T-helper 1 cell treated with Interleukin-12 subunit alpha and Interleukin-12 subunit beta and Interleukin-4 antibody, amounts not matched to agents 30 μg/mL and 1 μg/mL, for 36 hours (primary cell): ENCODE measurements around the gene KRT74.

Source experiments
- H3K27ac Mint-ChIP-seq: one replicate; pipeline ENCODE4 v1.8.0; 2021; ENCODE audit warnings: mild to moderate bottlenecking, mixed read lengths
- H3K27me3 Mint-ChIP-seq: one replicate; pipeline ENCODE4 v1.8.0; 2021; ENCODE audit warnings: low read depth, mixed read lengths
- H3K36me3 Mint-ChIP-seq: one replicate; pipeline ENCODE4 v1.8.0; 2021; ENCODE audit warnings: low read depth, mixed read lengths
- H3K4me1 Mint-ChIP-seq: one replicate; pipeline ENCODE4 v1.8.0; 2021; ENCODE audit warnings: low read depth, mixed read lengths
- H3K4me3 Mint-ChIP-seq: one replicate; pipeline ENCODE4 v1.8.0; 2021; ENCODE audit warnings: mild to moderate bottlenecking, moderate library complexity, mixed read lengths
- H3K9me3 Mint-ChIP-seq: one replicate; pipeline ENCODE4 v1.8.0; 2021; ENCODE audit warnings: mixed read lengths

KRT74 gene

DNA sequence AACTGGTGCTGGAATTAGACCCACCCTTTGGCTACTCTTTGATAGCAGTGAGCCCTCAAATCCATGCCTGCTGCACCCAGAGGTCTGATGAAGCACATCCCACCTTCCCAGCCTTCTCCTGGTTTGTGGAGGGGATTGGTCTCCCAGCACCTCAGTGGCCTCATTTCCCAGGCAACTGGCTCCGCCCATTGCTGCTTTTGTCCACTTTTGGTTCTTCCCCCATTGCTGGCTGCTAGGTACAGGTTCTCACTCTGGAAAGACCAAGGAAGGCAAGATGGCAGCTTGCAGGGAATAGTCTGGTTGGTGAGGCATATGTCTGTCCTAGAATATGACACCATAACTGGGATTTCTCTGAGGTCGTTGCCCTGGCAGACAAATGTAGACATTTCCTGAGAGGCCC is 43.3 kb downstream of the KRT74 start:
- no peaks in the 10 kb centered on the region for H3K27me3 Mint-ChIP-seq
- H3K4me3 Mint-ChIP-seq = no peak overlapping the region
- H3K36me3 Mint-ChIP-seq = no peaks in the 10 kb centered on the region
- no peaks in the 10 kb centered on the region for H3K4me1 Mint-ChIP-seq
- H3K27ac Mint-ChIP-seq = no peak overlapping the region
- H3K9me3 Mint-ChIP-seq = no peaks in the 10 kb centered on the region

DNA sequence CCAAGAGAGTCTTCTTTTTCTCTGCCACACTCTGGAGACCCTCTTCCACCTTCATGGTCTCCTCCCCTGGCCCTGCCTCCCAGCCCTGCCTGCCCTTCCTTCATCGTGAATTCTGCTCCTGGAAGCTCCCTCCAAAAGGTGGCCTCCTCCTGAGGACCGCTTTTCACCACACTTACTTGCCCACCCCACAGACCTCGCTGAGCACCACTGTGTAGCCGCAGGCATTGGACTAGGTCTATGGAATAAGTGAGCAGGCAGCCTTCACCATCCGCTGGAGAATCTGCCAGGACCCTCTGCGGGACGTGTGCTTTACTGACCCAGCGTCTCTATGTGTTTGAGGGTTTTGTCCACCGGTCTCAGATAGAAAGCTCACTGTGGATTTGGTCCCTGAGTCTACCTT is 43.8 kb downstream of the KRT74 start:
- Mint-ChIP-seq H3K9me3 (no peaks in the 10 kb centered on the region), H3K27me3 (no peaks in the 10 kb centered on the region), H3K27ac (no peak overlapping the region), H3K4me3 (no peak overlapping the region), H3K4me1 (no peaks in the 10 kb centered on the region), H3K36me3 (no peaks in the 10 kb centered on the region)

GRCh38 chr12:52529417-52529816 is 44.2 kb downstream of the KRT74 start:
- H3K27ac Mint-ChIP-seq = no peak overlapping the region
- H3K9me3 Mint-ChIP-seq = no peaks in the 10 kb centered on the region
- no peaks in the 10 kb centered on the region for H3K4me1 Mint-ChIP-seq
- H3K4me3 Mint-ChIP-seq = no peak overlapping the region
- H3K27me3 Mint-ChIP-seq = no peaks in the 10 kb centered on the region
- no peaks in the 10 kb centered on the region for H3K36me3 Mint-ChIP-seq

GRCh38 chr12:52528641-52529143 is 45.0 kb downstream of the KRT74 start:
- Mint-ChIP-seq H3K9me3 (no peaks in the 10 kb centered on the region), H3K36me3 (no peaks in the 10 kb centered on the region), H3K27me3 (no peaks in the 10 kb centered on the region), H3K27ac (no peak overlapping the region), H3K4me1 (no peaks in the 10 kb centered on the region), H3K4me3 (no peak overlapping the region)

- Mint-ChIP-seq H3K4me3 (no peak overlapping the region), H3K4me1 (no peaks in the 10 kb centered on the region), H3K9me3 (no peaks in the 10 kb centered on the region), H3K36me3 (no peaks in the 10 kb centered on the region), H3K27ac (no peak overlapping the region), H3K27me3 (no peaks in the 10 kb centered on the region)
Measured at GRCh38 chr12:52527121-52527800, 46.4 kb downstream of the KRT74 start.

DNA sequence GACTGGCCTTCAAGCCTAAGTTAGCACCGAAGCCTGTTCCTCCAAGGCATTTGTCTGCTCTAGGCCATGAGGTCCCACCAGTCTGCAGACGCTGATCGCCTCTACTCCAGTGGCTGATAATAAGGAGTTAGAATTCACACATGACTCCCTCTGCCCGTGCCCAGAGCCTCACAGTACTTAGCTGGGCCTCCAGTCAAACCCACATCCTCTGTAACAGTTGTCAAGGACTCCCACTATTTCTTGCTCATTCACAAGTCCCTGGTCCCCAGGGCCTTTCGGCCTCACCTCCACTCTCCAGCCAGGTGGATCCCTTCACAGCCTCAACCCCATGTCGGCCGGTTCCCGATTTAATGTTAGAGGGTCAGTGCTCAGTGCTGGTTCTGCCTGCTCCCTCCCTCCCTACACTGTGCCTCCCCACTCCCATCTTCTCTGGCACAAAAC is 47.1 kb downstream of the KRT74 start:
- Mint-ChIP-seq H3K27me3 (no peaks in the 10 kb centered on the region), H3K9me3 (no peaks in the 10 kb centered on the region), H3K4me1 (no peaks in the 10 kb centered on the region), H3K36me3 (no peaks in the 10 kb centered on the region), H3K4me3 (no peak overlapping the region), H3K27ac (no peak overlapping the region)

- Mint-ChIP-seq H3K9me3 (no peaks in the 10 kb centered on the region), H3K4me1 (no peaks in the 10 kb centered on the region), H3K36me3 (no peaks in the 10 kb centered on the region), H3K27me3 (no peaks in the 10 kb centered on the region), H3K4me3 (no peak overlapping the region), H3K27ac (no peak overlapping the region)
Measured at GRCh38 chr12:52525661-52526499, 47.8 kb downstream of the KRT74 start.

GRCh38 chr12:52524898-52525591 is 48.6 kb downstream of the KRT74 start:
- Mint-ChIP-seq H3K36me3 (no peaks in the 10 kb centered on the region), H3K27ac (no peak overlapping the region), H3K9me3 (no peaks in the 10 kb centered on the region), H3K4me1 (no peaks in the 10 kb centered on the region), H3K4me3 (no peak overlapping the region), H3K27me3 (no peaks in the 10 kb centered on the region)

GRCh38 chr12:52524241-52524897 is 49.3 kb downstream of the KRT74 start:
- H3K36me3 Mint-ChIP-seq = no peaks in the 10 kb centered on the region
- no peak overlapping the region for H3K27ac Mint-ChIP-seq
- no peaks in the 10 kb centered on the region for H3K9me3 Mint-ChIP-seq
- H3K4me1 Mint-ChIP-seq = no peaks in the 10 kb centered on the region
- no peaks in the 10 kb centered on the region for H3K27me3 Mint-ChIP-seq
- no peak overlapping the region for H3K4me3 Mint-ChIP-seq

DNA sequence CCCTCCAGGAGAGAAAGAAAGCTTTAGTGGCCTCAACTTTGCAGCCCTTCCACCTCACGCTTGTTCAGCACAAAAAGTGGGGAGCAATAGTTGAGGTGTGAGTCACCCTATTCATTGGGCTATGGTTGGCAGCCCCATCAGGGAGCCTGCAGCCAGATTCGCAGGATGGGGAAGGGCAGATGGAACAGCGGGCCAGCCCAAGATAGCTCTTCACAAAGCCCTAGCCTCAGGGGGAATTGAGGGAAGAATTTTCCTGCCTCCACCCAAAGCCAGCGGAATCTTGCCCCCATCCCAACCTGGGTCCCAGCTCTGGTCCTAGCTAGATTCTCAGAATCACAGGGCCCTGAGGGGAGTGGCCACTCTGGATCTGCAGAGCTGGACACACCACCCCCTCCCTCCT is 49.8 kb downstream of the KRT74 start:
- Mint-ChIP-seq H3K4me1 (no peaks in the 10 kb centered on the region), H3K27ac (no peak overlapping the region), H3K9me3 (no peaks in the 10 kb centered on the region), H3K36me3 (no peaks in the 10 kb centered on the region), H3K27me3 (no peaks in the 10 kb centered on the region), H3K4me3 (no peak overlapping the region)

DNA sequence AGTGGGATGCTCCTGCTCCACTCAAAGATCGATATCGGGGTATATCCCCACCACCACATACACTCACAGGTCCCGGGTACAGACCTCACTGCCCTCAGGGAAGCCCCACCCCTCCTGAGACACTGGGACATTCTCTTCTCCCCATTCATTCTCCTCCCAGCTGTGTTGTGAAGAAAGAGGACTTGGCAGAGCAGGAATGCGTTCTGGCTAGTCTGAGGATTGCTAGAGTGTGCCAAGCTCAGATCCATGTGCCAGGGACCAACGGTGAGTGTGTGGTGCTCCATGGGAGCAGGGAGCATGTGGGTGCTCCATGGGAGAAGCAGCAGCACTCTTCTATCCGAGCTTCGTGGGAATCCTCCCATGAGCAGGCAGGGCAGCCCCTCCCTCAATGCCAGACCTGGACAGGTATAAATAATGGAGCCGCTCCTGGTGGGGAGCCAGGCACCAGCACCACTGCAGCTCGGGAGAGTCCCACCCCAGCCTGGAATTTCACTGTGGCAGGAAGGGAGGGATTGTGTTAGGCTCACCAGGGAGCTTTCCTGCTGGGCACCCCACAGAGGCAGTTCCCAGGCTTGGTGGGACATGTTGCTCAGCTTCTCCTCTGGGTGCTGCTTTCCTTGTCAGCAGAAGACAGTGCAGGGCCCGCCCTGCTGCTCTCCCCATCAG is 51.2 kb downstream of the KRT74 start:
- Mint-ChIP-seq H3K27me3 (no peaks in the 10 kb centered on the region), H3K4me3 (no peak overlapping the region), H3K27ac (no peak overlapping the region), H3K36me3 (no peaks in the 10 kb centered on the region), H3K9me3 (no peaks in the 10 kb centered on the region), H3K4me1 (no peaks in the 10 kb centered on the region)

DNA sequence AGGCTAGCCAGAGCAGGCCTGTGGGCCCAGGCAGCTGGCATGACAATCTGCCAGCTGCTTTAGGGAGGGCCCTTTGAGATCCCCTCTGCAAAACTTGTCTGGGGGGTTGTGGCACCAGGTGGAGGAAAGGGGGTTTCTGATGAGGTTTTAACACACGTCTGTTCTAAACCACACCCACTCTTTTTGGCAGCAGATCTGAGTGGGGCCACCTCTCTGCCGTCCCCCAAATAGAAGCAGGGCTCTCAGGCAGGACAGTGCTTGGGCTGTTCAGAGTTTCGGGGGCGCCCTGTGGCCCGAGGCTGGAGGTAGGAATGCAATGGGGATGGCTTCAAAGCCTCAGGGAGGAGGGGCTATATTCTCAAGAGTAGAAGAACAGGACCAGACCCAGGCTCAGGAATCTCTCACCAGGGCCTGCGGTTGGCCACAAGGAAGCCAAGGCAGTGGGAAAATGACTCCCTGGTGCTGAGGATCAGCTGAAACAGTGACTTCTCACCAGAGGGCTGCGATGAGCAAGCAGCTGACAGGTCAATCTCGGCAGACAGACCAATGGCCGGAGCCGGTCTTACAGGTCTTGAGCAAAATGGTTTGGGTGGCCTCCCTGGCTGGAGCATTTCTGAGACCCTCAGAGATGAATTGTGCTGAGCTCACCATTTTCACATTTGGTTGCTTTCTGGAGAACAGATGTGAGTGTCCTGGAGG is 51.9 kb downstream of the KRT74 start:
- H3K4me3 Mint-ChIP-seq = no peak overlapping the region
- H3K27me3 Mint-ChIP-seq = no peaks in the 10 kb centered on the region
- H3K36me3 Mint-ChIP-seq = no peaks in the 10 kb centered on the region
- no peaks in the 10 kb centered on the region for H3K4me1 Mint-ChIP-seq
- H3K27ac Mint-ChIP-seq = no peak overlapping the region
- H3K9me3 Mint-ChIP-seq = no peaks in the 10 kb centered on the region

DNA sequence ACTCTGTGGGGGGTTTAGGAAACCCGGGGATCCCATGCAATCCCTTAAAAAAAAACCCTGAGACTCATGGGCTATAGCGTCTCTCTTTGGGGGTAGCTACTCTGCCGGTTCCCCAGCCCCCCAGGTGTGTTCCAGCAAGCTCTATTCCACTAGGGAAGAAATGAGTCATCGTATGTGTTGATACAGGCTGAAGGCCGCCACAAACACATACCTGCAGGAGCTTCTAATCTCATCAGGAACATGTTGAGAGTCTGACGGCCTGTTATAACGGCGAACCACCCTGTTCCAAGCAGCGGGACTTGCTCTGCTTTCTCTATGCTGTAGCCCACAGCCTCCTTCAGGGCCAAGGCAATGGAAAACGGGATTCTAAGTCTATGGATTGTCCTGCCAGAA is 52.5 kb downstream of the KRT74 start:
- Mint-ChIP-seq H3K36me3 (no peaks in the 10 kb centered on the region), H3K4me3 (no peak overlapping the region), H3K27me3 (no peaks in the 10 kb centered on the region), H3K4me1 (no peaks in the 10 kb centered on the region), H3K9me3 (no peaks in the 10 kb centered on the region), H3K27ac (no peak overlapping the region)
